H1 (cell line): ENCODE results near the gene R3HDM2. TPM values are rescaled to one million over a fixed set of nuclear protein-coding genes. Genes with fewer than 3 reads are reported as not detected.

Experiments used
- ASH2L ChIP-seq: fragments of 200-600, 300-600 bp; sonication (generic); IDR thresholded peaks from one replicate; pipeline ENCODE4 v1.7.1; 2017; ENCODE audit warnings: low read length
- BRCA1 ChIP-seq: IDR thresholded peaks from 2 replicates; pipeline ENCODE4 v1.6.1; 2012; ENCODE audit warnings: low read depth, low read length, improper control_type of control experiment
- CREB1 ChIP-seq: IDR thresholded peaks from 2 replicates; pipeline ENCODE4 v1.6.1; 2012; ENCODE audit warnings: inconsistent platforms
- CTBP2 ChIP-seq: IDR thresholded peaks from 2 replicates; pipeline ENCODE4 v1.7.0; 2011; ENCODE audit warnings: borderline replicate concordance, mild to moderate bottlenecking, moderate library complexity, mixed read lengths, low read length; ENCODE audit not compliant: insufficient read depth, insufficient read length
- GABPA ChIP-seq: IDR thresholded peaks from 2 replicates; pipeline ENCODE4 v1.6.1; 2011; ENCODE audit warnings: mild to moderate bottlenecking, low read length, moderate library complexity, borderline replicate concordance; ENCODE audit not compliant: insufficient read depth
- HDAC2 ChIP-seq, 2 experiments: fragments of 300-600 bp in 1 of 2; sonication (generic) in 1 of 2; IDR thresholded peaks; 2 replicates each; pipeline ENCODE4 v1.6.1; 2011 to 2012; ENCODE audit warnings: low read depth in 2 of 2, low read length in 2 of 2, mild to moderate bottlenecking in 2 of 2, moderate library complexity in 2 of 2, borderline replicate concordance in 1 of 2, inconsistent platforms in 1 of 2
- JUN ChIP-seq: IDR thresholded peaks from 2 replicates; pipeline ENCODE4 v1.6.1; 2011; ENCODE audit warnings: low read depth, mild to moderate bottlenecking, improper control_type of control experiment, low read length
- JUND ChIP-seq: IDR thresholded peaks from 2 replicates; pipeline ENCODE4 v1.6.1; 2011; ENCODE audit warnings: mild to moderate bottlenecking, improper control_type of control experiment, low read length
- POLR2A ChIP-seq, 2 experiments: IDR thresholded peaks; 1 replicate in 1 of 2; 2 replicates in 1 of 2; pipeline ENCODE4 v1.6.1; 2011; ENCODE audit warnings: low read depth in 2 of 2, low read length in 2 of 2, mild to moderate bottlenecking in 2 of 2; ENCODE audit errors: control extremely low read depth in 1 of 2
- POLR2AphosphoS5 ChIP-seq: IDR thresholded peaks from 2 replicates; pipeline ENCODE4 v1.6.1; 2011; ENCODE audit warnings: low read depth, low read length
- RFX5 ChIP-seq: IDR thresholded peaks from 2 replicates; pipeline ENCODE4 v1.6.1; 2011; ENCODE audit warnings: low read depth, low read length, improper control_type of control experiment, borderline replicate concordance
- RXRA ChIP-seq: IDR thresholded peaks from 2 replicates; pipeline ENCODE4 v1.6.1; 2011; ENCODE audit warnings: low read depth, mild to moderate bottlenecking, low read length, moderate library complexity; ENCODE audit not compliant: insufficient read depth
- SP2 ChIP-seq: IDR thresholded peaks from 2 replicates; pipeline ENCODE4 v1.6.1; 2012; ENCODE audit warnings: mild to moderate bottlenecking, low read length, inconsistent platforms
- SP4 ChIP-seq: IDR thresholded peaks from 2 replicates; pipeline ENCODE4 v1.6.1; 2012; ENCODE audit warnings: low read length, inconsistent platforms
- TCF12 ChIP-seq: IDR thresholded peaks from 2 replicates; pipeline ENCODE4 v1.6.1; 2011; ENCODE audit warnings: low read depth, mild to moderate bottlenecking, low read length
- polyA plus RNA-seq, 7 experiments: library from polyadenylated mRNA; depleted of rRNA in 3 of 7; stranded (reverse) in 5 of 7; unstranded in 2 of 7; fragments of >200 nt in 5 of 7; fragments of 200-250 nt in 2 of 7; gene quantifications; 1 replicate in 5 of 7; 2 replicates in 1 of 7; 4 replicates in 1 of 7; pipeline versions ENCODE4 v1.2.1 to v1.2.3, GENCODE V29; 2011 to 2013; ENCODE audit warnings: missing spikeins in 2 of 7, mixed read lengths in 2 of 7
- total RNA-seq: library from RNA; stranded (reverse); fragmentation: NEBNext Ultra II Directional; extraction: Animal tissue kit (Norgen Biotek cat#: 25700); gene quantifications from 2 replicates; pipeline ENCODE4 v1.2.1, GENCODE V29; 2021

R3HDM2 gene
- total and polyA plus RNA-seq, 2 of the 8 experiments (the other 6 are each of a cell fraction or from before 2014, with no cell fraction given) = 25.6 to 27.0 TPM

DNA sequence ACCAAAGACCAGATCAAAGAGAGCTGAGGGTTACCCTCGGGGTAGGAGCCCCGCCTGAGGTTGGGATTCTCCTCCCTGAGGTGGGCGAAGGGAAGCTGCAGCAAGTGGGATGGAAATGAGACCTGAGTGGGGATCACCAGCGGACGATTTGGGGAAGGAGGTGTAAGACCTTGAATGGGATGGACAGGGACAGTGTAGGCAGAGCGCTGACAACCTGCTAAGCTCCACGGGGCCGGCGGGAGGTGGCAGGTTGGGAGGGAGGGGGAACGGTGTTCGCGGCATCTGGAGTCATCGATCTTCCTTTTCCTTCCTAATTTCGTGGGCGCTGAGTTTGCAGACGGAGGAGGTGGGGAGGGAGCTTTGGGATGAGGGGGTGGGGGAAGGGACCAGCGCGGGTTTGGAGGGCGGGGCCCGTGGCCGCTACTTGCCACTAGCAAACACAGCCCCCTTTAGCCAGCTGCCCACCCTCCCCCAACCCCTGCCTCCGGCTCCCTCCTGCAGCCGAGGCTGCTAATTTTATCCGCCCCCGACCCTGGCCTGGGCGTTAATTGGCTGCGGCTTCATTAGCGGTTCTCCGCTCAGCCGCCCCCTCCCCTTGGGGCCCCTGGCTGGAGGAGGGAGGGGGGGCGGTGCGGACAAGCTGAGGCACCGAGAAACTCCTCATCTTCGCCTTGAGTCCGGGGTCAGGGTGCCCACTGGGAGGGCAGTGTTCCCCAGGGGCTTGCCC lies 204.1 kb downstream of the R3HDM2 start (continued):
- no peak for TF ChIP-seq GABPA
- no peak for TF ChIP-seq POLR2A (IDR thresholded peaks at IDR 0.05; ENCODE audit: control extremely low read depth in 1 of 2, low read depth in 2 of 2, low read length in 2 of 2)
- no peak for TF ChIP-seq SP2
- TF ChIP-seq RXRA = no peak
- TF ChIP-seq POLR2AphosphoS5 = no peak
- TF ChIP-seq ASH2L = peak; percentile 53
- no peak for TF ChIP-seq JUND
- no peak for TF ChIP-seq TCF12
- no peak for TF ChIP-seq BRCA1
- no peak for TF ChIP-seq JUN
- no peak for TF ChIP-seq CTBP2
- TF ChIP-seq CREB1 = no peak
- TF ChIP-seq HDAC2 (IDR thresholded peaks at IDR 0.05; ENCODE audit: borderline replicate concordance in 1 of 2, low read depth in 2 of 2, low read length in 2 of 2) = 0 out of 4 replicates have a peak, but pooled peaks of 1 of the 2 experiments have one; percentile 14
- no peak for TF ChIP-seq SP4
- TF ChIP-seq RFX5 = no peak
